MM.1S (cell line): ENCODE data around the gene TRABD2B.

Experiments used
- EZH2 ChIP-seq: fragments of 300-600 bp; sonication (generic); optimal IDR thresholded peaks from 2 replicates; pipeline ENCODE3; 2017; ENCODE audit warnings: low read depth, mild to moderate bottlenecking, antibody characterized with exemption, low read length, mixed read lengths
- EZH2phosphoT487 ChIP-seq: fragments of 300-600 bp; sonication (generic); IDR thresholded peaks from 2 replicates; pipeline ENCODE4 v1.6.1; 2018; ENCODE audit warnings: antibody characterized with exemption, low read length
- TF ChIP-seq, protein P1 (sequence below): fragments of 300-600 bp; sonication (generic); IDR thresholded peaks from 2 replicates; pipeline ENCODE4 v1.5.1; 2016; ENCODE audit warnings: antibody characterized with exemption, low read length, mixed read lengths

DNA sequence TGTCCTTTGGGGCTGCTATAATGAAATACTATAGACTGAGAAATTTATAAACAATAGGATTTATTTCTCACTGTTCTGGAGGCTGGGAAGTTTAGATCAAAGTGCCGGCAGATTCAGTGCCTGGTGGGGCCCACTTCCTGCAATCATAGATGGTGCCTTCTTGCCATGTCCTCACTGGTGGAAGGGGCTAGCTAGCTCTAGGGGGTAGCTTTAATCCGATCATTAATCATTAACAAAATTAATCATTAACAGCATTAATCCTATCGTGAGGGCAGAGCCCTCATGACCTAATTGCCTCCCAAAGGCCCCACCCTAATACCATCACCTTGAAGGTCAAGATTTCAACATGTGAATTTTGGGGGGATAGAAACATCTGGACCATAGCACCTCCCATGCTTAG lies 124.3 kb downstream of the TRABD2B start:
- TF ChIP-seq, protein P1, sequence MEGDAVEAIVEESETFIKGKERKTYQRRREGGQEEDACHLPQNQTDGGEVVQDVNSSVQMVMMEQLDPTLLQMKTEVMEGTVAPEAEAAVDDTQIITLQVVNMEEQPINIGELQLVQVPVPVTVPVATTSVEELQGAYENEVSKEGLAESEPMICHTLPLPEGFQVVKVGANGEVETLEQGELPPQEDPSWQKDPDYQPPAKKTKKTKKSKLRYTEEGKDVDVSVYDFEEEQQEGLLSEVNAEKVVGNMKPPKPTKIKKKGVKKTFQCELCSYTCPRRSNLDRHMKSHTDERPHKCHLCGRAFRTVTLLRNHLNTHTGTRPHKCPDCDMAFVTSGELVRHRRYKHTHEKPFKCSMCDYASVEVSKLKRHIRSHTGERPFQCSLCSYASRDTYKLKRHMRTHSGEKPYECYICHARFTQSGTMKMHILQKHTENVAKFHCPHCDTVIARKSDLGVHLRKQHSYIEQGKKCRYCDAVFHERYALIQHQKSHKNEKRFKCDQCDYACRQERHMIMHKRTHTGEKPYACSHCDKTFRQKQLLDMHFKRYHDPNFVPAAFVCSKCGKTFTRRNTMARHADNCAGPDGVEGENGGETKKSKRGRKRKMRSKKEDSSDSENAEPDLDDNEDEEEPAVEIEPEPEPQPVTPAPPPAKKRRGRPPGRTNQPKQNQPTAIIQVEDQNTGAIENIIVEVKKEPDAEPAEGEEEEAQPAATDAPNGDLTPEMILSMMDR = no peak
- no peak for TF ChIP-seq EZH2phosphoT487
- no peak for TF ChIP-seq EZH2
